Measurements from ENCODE around the gene WNT6.

The WNT6 gene

DNA sequence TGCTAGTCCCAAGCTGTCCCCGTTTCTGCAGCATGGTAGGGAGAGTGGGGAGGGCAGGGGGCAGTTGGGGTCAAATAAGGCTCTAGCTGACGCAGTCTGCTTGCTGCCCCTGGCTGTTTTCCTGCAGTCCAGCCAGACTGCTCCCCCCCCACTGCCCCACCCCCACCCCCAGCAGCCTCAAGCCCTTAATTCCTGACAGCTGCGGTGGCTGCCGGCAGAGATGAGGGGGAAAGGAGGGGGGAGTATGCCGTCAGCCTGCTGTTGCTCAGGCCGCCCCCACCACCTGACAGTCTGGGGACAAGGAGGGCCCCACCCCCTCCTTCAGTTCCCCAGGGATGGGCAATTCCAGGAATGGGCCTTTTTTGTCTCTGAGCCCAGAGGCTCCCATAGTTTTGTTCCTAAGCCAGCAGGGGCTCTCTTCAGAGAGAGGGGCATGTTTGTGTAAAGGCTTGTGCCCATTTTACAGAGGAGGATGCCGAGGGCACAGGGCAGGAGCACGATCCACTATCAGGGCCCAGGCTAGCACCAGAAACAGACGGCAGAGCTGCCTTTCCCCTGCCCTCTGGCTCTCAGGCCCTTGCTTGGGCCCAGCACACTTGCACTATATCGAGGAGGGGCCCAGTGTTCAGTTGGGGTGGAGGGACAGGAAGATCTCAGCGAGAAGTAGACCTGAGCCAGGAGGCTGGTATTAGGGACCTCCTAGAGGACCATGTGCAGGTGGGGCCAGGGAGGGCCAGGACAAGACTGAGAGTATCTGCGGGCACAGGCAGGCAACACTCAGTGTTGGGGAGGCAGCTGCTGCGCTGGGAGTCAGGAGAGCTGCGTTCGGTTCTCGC, 19.5 kb downstream of the WNT6 start:
- DNase-seq: no peak

DNA sequence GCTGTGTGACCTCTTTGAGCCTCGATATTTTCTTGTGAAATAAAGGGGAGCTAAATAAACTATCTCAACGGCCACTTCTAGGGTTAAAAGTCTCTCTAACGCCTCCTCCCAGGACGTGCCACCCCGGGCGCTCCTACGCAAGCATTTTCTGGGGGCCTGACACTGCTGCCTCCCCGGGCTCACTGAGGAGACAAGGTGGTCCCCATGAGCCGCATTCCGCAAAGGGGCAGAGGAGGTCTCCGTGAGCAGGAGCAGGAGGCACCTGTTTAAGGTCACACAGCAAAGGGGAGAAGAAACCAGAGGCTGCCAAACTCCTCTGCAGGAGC, 20.1 kb downstream of the WNT6 start:
- DNase-seq: no peak

DNA sequence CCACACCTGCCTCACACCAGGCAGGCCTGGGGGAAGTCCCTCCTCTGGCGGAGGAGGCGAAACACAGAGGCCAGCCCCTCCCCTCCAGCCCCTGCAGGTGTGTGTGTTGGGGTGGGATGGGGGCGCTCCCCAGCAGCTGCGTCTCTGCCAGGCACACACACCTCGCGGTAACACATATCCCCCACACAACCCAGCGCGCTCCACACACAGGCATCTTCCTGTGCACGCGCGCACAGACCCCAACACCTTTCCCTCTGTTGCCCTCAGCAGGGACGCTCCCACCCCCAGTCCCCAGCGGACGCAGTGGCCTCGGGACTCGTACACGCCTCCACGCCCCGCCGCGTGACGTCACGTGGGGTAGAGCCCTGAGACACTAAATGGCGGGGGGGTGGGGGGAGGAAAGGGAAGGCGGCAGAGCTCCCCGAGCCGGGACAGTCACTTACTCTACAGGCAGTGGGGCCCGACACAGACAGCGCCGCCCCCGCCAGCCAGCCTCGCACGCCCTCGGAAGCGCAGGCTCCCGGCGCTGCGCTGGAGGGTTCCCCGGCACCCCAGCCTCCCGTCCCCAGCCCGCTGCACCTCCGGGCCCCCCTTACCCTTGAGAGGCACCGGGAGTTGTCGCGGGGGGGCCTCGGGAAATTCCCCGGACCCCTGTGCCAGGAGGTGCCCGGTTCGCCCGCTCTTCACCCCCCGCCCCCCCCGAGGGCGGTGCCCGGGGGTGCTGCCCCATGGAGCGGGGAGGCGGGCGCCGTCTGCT, 20.7 kb downstream of the WNT6 start, which contains the start of gene WNT10A:
Gene WNT10A (plus strand): TSS at position 751 of the 757 bp plus-strand sequence. CDS start 144 bp downstream, outside the sequence.
- DNase-seq: no peak

DNA sequence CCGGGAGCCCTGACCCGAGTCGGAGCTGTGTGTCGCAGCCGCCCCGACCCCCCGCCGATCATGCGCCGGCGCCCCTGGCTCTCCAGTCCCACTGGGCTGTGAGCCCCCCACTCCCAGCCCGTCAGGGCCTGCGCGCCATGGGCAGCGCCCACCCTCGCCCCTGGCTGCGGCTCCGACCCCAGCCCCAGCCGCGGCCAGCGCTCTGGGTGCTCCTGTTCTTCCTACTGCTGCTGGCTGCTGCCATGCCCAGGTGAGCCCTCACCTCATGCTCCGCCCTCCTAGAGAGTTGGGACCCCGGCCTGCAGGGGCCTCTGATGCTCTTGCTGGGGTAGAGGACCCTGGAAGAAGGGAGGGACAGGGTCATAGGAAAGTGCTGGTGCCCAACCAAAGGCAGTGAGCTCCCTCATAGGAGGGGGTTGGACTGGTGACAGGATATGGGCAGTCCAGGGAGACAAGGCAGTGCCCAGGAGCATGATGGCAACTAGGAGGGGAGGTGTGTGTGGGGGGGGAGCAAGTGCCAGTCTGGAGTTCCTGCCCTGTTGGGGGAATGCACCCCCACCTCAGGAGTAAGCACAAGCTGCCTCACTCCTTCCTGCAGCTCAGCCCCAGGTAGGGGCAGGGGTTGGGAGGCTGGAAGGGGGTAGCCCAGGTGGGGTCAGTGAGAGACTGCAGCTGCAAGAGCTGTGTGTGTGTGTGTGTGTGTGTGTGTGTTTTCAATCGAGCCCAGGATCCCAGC, 21.4 kb downstream of the WNT6 start:
- no peak for DNase-seq

DNA sequence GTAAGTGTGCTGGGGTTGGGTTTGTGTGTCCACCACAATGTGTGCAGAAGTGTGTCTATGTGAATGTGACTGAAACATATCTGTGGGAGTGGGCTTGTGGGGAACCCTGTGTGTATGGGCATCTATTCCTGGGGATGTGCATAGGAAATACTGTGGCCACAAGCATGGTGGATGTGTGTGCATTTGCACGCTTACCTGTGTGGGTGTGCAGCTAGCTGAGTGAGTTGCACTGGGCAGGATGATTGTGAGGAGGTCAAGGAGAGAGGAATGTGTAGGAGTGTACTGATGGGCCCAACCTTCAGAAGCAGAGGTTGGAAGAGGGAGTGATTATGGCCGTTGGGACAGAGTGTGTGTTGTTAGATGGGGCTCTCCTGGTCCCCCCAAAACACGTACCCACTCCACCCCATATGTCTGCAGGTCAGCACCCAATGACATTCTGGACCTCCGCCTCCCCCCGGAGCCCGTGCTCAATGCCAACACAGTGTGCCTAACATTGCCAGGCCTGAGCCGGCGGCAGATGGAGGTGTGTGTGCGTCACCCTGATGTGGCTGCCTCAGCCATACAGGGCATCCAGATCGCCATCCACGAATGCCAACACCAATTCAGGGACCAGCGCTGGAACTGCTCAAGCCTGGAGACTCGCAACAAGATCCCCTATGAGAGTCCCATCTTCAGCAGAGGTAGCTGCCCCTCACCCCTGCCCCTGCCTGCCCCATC, 22.3 kb downstream of the WNT6 start:
- DNase-seq: no peak

DNA sequence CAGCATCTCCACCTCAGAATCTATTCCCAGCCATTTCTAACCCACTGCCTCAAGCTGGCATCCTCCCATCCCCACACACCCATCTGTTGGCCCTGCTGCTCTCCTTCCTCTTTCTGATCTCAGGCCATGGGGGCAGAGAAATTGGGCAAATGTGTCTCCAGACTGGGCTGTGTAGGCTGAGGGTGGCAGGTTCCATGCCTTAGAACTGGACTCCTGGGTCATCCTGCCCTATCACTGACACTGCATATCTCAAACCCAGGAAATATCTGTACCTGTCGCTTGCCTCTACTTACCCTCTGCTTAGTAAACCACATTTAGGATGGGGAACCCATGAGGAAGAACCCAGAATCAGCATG, 22.8 kb downstream of the WNT6 start:
- no peak for DNase-seq

DNA sequence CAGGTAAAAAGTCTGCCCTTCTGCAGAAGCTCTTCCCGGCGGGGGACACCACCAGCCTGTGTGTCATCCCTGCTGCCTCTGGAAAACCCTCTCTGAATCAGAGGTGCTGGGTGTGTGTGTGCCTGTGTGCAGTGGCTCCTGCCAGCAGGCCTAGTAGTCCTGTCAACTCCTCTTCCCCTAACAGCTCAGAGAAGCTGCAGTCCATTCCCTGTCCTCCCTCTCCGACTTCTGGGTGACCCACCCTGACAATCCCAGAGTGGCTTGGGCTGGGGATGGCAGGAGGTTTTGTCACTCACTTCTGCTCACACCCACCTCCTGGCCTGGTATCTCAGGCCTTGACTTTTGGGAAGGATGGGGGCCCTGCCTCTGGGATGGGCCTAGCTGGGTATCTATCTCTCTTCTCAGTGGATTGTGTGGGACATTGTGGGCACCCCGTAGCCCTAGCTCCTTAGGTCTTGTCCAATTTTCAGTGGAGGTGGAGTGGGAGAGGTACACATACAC, 23.3 kb downstream of the WNT6 start:
- no peak for DNase-seq

DNA sequence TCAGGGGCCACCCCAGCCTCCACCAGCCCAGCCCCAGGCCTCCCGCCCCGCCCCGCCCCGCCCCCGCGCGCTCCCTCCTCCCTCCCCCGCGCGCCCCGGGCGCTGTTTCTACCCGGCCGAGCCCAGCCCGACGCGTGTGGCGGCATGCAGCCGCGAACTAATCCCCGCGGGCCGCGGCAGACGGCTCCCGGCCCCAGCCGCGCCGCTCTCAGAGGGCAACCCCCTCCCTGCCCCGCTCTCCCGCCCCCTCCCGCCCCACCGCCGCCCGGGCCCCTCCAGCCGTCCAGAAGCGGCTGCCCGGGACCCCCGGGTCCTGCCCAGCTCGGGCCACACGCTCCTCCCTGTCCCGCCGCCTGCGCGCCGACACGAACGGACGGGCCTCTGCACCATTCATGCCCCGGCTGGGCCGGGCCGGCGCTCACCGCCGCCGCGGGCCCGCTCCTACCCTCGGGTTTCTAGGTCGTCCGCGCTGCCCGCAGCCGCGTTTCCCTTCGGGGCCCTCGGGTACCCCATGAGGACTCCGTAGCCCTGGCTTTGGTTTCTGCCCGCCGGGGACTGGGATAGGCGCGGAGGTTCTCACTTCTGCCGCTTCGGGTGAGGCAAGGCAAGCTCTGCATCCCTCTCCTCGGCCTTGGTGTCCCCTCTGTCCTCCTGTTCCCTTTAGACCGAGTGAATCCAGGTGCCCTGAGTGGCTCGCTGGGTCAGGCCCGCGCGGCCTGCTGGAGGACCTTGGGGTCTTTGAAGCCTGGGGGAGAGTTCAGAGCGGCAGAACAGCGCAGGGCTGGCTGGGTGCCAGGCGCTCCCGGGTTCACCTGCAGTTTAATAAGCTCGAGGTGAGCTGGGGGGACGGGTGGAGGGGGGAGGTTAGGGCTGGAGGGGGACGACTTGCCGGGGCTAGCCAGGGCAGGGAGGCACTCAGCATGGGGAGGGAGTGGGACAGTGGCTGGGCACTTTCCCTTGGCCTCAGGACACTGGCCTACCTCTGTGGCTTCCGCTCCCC, 24.2 kb downstream of the WNT6 start:
- no peak for DNase-seq

DNA sequence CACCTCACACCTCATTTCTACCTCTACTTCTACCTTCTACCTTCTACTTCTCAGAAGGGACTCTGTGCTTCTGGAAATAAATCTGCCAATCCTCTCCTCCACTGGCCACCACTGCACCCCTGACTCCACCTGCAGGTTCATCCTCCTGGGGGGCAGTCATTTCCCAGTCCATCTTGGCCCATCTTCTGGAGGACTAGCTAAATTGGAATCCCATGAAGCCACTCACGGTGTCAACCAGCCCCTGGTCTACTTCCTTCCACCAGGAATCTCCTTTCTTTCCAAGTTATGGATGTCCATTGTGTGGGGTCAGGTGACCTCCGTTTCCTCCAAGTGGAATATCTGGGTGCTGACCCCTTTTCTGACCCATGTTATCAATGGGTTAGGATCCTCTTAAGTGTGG, 24.9 kb downstream of the WNT6 start:
- DNase-seq: no peak

DNA sequence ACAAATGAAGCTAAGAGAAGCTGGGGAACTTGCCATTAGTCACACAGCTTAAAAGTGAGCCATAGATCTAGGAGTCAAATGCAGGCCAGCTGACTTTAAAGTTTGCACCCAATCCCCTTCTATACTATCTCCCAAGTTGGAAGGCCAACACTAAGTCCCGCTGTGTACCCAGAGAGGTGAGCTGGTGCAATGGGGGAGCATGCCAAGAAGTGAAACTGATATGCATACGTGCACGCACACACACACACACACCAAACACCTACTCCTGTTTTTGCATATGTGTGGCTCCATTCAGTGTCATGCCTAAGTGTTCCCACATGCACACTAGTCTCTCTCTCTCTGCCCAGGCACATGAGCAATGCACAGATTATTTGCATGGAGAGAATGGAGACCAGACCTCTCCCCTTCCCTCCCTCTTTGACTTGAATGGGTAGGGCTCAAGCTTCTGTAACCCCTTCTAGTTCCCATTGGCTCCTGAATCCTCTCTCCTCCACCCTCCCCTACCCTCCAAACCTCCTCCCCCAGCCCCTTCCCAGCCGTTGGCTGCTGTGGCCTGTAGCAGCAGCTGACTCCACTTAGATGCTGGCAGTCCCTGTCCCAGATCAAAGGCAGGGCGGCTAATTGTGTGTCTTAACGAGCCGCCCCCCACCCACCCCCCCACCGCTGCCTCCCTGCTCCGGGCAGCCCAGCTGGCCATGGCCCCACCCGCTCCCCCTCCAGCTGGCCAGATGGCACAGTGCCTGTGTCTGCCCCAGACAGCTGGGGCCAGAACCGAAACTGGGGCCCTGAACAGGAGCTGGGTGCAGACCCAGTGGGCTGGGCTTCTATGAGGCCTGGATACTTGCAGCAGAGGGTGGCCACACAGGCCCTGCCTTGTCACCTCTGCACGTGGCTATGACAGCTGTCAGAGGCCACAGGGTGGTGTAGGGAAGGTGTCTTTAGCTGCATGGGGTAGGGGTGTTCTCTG, 26.7 kb downstream of the WNT6 start:
- no peak for DNase-seq

DNA sequence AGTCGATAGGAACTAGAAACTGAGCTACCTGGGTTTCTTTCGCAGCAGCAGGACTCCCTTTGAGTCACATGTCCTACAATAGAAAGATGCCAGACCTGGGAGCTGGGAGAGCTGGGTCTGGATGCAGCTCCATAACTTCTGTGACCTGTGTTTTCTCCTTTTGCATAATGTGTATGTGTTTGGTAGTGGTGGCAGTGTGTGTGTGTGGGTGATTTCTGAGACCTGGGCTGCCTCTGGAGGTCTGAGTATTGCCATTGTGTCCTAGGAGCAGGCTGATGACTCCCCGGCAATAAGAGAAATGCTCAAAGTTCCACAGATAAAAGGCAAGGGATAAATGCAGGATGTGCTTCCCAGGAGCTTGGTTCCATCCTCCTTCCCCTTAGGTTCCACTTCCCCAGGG, 27.5 kb downstream of the WNT6 start:
- no peak for DNase-seq

DNA sequence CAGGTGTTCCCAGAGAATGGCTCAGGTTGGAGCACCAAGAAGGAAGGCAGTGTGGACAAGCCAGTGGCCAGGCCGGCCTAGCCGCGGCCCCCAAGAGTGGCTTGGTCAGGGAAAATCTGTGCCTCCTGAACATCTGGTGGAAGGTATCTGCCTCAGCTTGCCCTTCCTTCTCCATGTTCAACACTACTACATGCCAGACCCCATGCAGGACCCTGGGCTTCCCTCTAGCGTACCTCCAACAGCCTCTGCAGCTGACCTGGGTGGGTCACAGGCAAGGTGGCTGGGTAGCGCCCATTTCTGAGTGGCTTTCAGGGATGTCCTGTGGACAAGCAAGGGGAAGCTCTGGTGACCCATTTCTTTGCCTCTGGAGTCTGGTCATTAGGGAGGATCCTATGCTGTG, 28.7 kb downstream of the WNT6 start:
- no peak for DNase-seq

DNA sequence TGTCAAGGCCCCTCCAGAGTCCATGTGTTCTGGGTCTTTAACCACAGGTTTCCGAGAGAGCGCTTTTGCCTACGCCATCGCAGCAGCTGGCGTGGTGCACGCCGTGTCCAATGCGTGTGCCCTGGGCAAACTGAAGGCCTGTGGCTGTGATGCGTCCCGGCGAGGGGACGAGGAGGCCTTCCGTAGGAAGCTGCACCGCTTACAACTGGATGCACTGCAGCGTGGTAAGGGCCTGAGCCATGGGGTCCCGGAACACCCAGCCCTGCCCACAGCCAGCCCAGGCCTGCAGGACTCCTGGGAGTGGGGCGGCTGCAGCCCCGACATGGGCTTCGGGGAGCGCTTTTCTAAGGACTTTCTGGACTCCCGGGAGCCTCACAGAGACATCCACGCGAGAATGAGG, 30.3 kb downstream of the WNT6 start:
- DNase-seq: no peak

DNA sequence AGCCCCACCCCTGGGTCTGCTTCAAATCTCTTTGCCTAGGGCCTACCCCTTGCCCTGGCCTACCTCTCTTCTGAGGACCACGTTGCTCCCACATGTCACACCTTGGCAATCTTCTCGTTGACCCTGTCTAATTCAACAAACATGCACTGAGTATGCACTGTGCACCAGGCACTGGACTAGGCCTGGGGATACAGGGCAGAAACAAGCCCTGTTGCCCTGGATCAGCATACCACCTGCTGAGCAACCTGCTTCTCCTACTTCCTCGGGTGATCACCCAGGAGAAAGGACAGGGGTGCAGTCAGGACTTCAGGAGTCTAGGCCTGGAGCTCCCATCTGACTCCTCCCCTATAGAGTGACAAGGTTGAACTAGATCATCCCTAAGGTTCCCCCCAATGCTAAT, 30.8 kb downstream of the WNT6 start:
- no peak for DNase-seq

DNA sequence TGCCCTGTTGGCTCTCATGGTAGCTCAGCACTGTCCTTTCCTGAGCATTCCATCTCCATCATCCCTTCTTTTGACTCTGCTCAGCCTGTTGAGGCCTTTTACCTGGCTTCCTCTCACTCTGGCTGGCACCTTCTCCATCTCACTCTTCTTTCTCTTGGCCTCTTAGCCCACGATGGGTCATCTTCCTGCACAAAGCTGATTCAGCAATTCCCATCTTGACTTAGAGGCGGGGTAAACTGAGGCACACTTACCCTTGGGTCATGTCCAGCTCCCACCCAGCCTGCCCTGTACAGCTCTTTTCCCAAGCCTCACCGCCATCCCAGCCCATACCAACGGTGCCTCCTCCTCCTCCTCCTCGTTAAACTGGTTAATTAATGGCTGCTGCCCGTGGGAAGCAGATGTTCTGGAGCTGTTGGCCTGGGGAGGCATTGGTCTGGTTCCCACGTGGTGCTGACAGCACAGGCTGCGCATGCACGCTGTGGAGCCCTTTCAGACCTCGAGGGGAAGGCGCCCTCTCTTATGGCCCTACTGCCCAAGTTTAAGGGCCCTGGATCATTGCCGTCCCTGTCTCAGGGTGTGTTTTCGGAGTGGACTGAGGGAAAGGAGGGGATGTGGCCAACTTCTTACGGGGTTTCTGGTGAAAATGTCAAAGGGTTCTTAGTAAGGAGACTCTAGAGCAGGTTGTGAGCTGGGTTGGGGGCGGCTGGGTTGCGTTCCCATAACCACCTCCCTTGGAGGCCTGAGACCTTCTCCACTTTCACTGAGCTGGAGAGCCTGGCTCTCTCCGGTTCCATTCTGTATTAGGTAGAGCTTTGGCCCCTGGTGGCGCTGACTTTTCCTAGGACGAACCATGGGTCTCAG, 31.9 kb downstream of the WNT6 start:
- no peak for DNase-seq

DNA sequence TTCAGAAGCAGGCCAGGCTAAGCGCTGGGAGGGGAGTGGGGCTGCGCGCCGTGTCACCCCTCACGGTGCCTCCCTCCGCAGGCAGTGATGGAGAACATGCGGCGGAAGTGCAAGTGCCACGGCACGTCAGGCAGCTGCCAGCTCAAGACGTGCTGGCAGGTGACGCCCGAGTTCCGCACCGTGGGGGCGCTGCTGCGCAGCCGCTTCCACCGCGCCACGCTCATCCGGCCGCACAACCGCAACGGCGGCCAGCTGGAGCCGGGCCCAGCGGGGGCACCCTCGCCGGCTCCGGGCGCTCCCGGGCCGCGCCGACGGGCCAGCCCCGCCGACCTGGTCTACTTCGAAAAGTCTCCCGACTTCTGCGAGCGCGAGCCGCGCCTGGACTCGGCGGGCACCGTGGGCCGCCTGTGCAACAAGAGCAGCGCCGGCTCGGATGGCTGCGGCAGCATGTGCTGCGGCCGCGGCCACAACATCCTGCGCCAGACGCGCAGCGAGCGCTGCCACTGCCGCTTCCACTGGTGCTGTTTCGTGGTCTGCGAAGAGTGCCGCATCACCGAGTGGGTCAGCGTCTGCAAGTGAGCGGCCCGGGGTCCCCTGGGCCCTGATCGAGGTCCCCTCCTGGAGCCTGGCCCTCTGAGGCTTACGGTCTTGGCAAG, 33.2 kb downstream of the WNT6 start:
- no peak for DNase-seq

DNA sequence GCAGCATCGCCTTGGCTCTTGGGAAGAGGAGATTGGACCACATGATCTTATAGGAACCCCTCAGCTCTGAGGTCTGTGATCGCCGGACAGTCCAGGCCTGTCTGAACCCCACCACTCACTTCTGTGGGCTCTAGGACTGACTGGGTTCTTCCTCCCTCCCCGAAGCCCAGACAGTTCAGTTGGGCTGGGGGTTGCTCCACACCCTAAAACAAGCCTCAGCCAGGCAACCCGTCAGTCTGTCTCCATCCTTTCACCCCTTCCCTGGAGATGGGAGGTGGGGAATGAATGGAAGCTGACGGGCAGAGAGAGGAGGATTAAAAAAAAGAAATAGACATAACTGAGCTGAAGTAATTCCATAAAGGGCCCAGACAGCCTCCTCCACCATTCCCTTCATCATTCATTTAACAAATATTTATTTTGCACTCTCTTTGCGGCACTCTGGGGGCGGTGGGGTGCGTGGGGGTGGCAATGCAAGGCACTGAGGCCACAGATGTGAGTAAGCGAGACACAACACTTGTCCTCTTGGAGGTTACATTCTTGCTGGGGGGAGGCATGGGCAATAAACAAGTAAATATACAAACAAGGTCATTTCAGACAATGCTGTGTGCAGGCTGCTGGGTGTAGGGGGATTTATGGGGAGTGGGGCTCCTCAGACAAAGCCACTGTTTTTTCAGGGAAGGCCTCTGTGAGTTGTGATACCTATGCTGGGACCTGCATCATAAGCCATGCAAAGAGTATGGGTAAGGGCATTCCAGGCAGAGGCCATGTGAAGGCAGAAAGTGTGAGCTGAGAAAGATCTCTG, 33.9 kb downstream of the WNT6 start:
- no peak for DNase-seq

Data from cortex of kidney (tissue), 1 donor.